ENCODE measurements around the gene TNRC6B.

Gene TNRC6B

DNA sequence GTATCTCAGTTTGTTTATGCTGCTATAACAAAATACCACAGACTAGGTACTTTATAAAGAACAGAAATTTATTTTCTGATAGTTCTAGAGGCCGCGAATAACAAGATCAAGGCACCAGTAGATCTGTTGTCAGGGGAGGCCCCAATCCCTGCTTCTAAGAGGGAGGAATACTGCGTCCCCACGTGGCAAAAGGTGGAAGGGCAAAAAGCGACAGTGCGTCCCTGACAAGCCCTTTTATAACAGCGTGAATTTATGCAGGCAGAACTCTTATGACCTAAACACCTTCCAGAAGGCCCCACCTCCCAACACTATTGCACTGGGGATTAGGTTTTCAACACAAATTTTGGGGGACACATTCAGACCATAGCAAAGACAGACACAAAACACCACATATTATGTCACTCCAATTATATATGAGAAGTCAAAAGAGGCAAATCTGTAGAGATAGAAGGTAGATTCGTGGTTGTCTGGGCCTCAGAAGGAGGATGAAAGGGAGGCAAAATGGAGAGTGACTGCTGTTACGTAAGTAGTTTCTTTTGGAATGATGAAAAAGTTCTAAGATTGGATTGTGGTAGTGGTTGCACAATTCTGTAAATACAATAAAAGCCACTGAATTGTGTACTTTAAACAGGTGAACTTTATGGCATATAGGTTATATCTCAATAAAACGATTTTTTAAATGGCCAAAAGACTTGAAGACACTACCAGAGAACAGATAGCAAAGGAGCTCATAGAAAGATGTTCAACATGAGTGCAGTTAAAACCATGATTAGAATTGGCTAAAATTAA lies 30.1 kb upstream of the TNRC6B start:
- CTCF ChIA-PET = no interaction called here
- Histone ChIP-seq H3K4me1 (ENCODE audit: control insufficient read depth, insufficient read depth, low read length) (no peaks in the 10 kb centered on the region), H3K27ac (ENCODE audit: extremely low read depth, low read depth, low read length) (no peak overlapping the region), H3K36me3 (ENCODE audit: control insufficient read depth in 2 of 2, insufficient read depth in 1 of 2, low read length in 2 of 2) (no peaks in the 10 kb centered on the region; a peak in 1 of 3 replicates), H3K4me3 (ENCODE audit: low read depth, low read length) (no peak overlapping the region), H3K9me3 (ENCODE audit: control insufficient read depth, insufficient read depth, low read depth, low read length) (no peaks in the 10 kb centered on the region)
- POLR2A ChIA-PET = interaction anchor here (0.7 kb wide), 1 partner anchor 93 kb away, joined by 3 read pairs; no protein-coding TSS in a partner anchor
- TF ChIP-seq ZNF555 (tag by site-specific recombination; conservative IDR thresholded peaks at IDR 0.05) = no peak
- TF ChIP-seq ZNF610 (tag by site-specific recombination; IDR thresholded peaks at IDR 0.05; ENCODE audit: borderline replicate concordance) = no peak
- TF ChIP-seq, protein P1, sequence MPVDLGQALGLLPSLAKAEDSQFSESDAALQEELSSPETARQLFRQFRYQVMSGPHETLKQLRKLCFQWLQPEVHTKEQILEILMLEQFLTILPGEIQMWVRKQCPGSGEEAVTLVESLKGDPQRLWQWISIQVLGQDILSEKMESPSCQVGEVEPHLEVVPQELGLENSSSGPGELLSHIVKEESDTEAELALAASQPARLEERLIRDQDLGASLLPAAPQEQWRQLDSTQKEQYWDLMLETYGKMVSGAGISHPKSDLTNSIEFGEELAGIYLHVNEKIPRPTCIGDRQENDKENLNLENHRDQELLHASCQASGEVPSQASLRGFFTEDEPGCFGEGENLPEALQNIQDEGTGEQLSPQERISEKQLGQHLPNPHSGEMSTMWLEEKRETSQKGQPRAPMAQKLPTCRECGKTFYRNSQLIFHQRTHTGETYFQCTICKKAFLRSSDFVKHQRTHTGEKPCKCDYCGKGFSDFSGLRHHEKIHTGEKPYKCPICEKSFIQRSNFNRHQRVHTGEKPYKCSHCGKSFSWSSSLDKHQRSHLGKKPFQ (tag by site-specific recombination; IDR thresholded peaks at IDR 0.05) = no peak
- TF ChIP-seq, protein P2, sequence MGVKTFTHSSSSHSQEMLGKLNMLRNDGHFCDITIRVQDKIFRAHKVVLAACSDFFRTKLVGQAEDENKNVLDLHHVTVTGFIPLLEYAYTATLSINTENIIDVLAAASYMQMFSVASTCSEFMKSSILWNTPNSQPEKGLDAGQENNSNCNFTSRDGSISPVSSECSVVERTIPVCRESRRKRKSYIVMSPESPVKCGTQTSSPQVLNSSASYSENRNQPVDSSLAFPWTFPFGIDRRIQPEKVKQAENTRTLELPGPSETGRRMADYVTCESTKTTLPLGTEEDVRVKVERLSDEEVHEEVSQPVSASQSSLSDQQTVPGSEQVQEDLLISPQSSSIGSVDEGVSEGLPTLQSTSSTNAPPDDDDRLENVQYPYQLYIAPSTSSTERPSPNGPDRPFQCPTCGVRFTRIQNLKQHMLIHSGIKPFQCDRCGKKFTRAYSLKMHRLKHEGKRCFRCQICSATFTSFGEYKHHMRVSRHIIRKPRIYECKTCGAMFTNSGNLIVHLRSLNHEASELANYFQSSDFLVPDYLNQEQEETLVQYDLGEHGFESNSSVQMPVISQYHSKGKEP (tag by site-specific recombination; IDR thresholded peaks at IDR 0.05) = no peak
- no peak for TF ChIP-seq ZNF600 (tag by site-specific recombination; IDR thresholded peaks at IDR 0.05)
- TF ChIP-seq ZBTB48 (tag by site-specific recombination; IDR thresholded peaks at IDR 0.05) = no peak
- TF ChIP-seq ZNF747 (tag by site-specific recombination; IDR thresholded peaks at IDR 0.05) = no peak
- TF ChIP-seq ZNF664 (tag by site-specific recombination; IDR thresholded peaks at IDR 0.05) = peak; percentile 23; the same call in 1 of the 2 replicates

DNA sequence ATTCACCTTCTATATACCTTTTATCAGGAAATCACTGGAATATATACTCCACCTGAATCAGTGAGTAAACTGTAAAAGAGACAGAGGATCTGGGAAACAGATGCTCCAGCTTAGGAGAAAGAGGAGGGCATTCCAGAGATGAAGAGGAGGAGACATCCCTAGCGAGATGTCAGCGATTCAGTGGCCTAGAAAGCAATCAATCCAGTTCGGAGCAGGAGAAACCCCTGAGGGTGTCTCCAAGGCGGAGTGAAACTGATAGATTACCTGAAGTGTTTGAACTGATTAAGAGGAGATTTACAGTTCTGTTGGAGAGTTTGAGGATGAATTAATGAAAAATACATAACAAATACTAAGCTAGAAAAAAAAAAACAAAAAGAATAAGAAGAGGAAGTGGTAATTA lies 24.5 kb upstream of the TNRC6B start:
- H3K9me3 ChIP-seq (ENCODE audit: control insufficient read depth, insufficient read depth, low read depth, low read length) = no peaks in the 10 kb centered on the region
- H3K4me1 ChIP-seq (ENCODE audit: control insufficient read depth, insufficient read depth, low read length) = peaks cover 12% of the 10 kb centered on the region
- CTCF ChIA-PET = no interaction called here
- no peak overlapping the region for H3K27ac ChIP-seq (ENCODE audit: extremely low read depth, low read depth, low read length)
- no peak overlapping the region for H3K4me3 ChIP-seq (ENCODE audit: low read depth, low read length)
- POLR2A ChIA-PET = no interaction called here
- H3K36me3 ChIP-seq (ENCODE audit: control insufficient read depth in 2 of 2, insufficient read depth in 1 of 2, low read length in 2 of 2) = no peaks in the 10 kb centered on the region; a peak in 1 of 3 replicates
- TF ChIP-seq ZBTB17 (tag by site-specific recombination; IDR thresholded peaks at IDR 0.05) (peak; percentile 30; the same call in 1 of the 2 replicates), ZNF510 (tag by site-specific recombination; IDR thresholded peaks at IDR 0.05; ENCODE audit: insufficient replicate concordance) (no peak)

DNA sequence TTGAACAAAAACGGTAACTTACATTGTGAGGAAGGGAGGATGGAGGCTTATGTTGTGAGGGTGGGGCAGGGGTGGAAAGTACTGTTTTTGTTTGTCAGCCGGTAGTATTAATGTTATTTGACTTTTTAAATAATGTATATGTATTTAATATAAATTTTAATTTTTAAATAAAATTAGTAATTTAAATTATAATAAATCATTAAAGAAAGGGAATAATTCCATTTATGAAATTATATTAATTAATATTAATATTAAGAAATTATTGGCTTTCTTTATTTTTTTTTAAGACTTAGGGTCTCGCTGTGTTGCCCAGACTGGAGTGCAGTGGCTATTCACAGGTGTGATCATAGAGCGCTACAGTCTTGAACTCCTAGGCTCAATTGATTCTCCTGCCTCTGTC lies 24.0 kb upstream of the TNRC6B start:
- Histone ChIP-seq H3K9me3 (ENCODE audit: control insufficient read depth, insufficient read depth, low read depth, low read length) (no peaks in the 10 kb centered on the region), H3K4me3 (ENCODE audit: low read depth, low read length) (no peak overlapping the region), H3K4me1 (ENCODE audit: control insufficient read depth, insufficient read depth, low read length) (peaks cover 12% of the 10 kb centered on the region), H3K36me3 (ENCODE audit: control insufficient read depth in 2 of 2, insufficient read depth in 1 of 2, low read length in 2 of 2) (no peaks in the 10 kb centered on the region; a peak in 1 of 3 replicates), H3K27ac (ENCODE audit: extremely low read depth, low read depth, low read length) (no peak overlapping the region)
- TF ChIP-seq GLIS2 (tag by site-specific recombination; IDR thresholded peaks at IDR 0.05) (no peak), ZNF121 (tag by site-specific recombination; IDR thresholded peaks at IDR 0.05) (no peak), ZNF501 (tag by site-specific recombination; IDR thresholded peaks at IDR 0.05) (no peak), ZNF621 (tag by site-specific recombination; IDR thresholded peaks at IDR 0.05) (no peak), SALL2 (tag by site-specific recombination; IDR thresholded peaks at IDR 0.05; ENCODE audit: borderline replicate concordance) (no peak), REPIN1 (tag by site-specific recombination; IDR thresholded peaks at IDR 0.05; ENCODE audit: low read depth) (no peak), ZNF214 (tag by site-specific recombination; IDR thresholded peaks at IDR 0.05; ENCODE audit: borderline replicate concordance) (no peak), ZNF416 (tag by site-specific recombination; IDR thresholded peaks at IDR 0.05) (no peak), ZBTB8A (tag by site-specific recombination; IDR thresholded peaks at IDR 0.05) (no peak), KLF16 (tag by site-specific recombination; IDR thresholded peaks at IDR 0.05) (no peak), EGR2 (tag by site-specific recombination; IDR thresholded peaks at IDR 0.05; ENCODE audit: low read depth) (no peak)
- TF ChIP-seq, protein P3, sequence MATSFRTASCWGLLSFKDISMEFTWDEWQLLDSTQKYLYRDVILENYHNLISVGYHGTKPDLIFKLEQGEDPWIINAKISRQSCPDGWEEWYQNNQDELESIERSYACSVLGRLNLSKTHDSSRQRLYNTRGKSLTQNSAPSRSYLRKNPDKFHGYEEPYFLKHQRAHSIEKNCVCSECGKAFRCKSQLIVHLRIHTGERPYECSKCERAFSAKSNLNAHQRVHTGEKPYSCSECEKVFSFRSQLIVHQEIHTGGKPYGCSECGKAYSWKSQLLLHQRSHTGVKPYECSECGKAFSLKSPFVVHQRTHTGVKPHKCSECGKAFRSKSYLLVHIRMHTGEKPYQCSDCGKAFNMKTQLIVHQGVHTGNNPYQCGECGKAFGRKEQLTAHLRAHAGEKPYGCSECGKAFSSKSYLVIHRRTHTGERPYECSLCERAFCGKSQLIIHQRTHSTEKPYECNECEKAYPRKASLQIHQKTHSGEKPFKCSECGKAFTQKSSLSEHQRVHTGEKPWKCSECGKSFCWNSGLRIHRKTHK (tag by site-specific recombination; IDR thresholded peaks at IDR 0.05) = no peak
- TF ChIP-seq, protein P4, sequence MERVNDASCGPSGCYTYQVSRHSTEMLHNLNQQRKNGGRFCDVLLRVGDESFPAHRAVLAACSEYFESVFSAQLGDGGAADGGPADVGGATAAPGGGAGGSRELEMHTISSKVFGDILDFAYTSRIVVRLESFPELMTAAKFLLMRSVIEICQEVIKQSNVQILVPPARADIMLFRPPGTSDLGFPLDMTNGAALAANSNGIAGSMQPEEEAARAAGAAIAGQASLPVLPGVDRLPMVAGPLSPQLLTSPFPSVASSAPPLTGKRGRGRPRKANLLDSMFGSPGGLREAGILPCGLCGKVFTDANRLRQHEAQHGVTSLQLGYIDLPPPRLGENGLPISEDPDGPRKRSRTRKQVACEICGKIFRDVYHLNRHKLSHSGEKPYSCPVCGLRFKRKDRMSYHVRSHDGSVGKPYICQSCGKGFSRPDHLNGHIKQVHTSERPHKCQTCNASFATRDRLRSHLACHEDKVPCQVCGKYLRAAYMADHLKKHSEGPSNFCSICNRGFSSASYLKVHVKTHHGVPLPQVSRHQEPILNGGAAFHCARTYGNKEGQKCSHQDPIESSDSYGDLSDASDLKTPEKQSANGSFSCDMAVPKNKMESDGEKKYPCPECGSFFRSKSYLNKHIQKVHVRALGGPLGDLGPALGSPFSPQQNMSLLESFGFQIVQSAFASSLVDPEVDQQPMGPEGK (tag by site-specific recombination; IDR thresholded peaks at IDR 0.05) = no peak
- TF ChIP-seq, protein P5, sequence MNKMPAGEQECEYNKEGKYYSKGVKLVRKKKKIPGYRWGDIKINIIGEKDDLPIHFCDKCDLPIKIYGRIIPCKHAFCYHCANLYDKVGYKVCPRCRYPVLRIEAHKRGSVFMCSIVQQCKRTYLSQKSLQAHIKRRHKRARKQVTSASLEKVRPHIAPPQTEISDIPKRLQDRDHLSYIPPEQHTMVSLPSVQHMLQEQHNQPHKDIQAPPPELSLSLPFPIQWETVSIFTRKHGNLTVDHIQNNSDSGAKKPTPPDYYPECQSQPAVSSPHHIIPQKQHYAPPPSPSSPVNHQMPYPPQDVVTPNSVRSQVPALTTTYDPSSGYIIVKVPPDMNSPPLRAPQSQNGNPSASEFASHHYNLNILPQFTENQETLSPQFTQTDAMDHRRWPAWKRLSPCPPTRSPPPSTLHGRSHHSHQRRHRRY (tag by site-specific recombination; IDR thresholded peaks at IDR 0.05) = no peak
- ChIA-PET CTCF (no interaction called here), POLR2A (no interaction called here)
